DMS79 (cell line): ENCODE data around the gene TLE5.
"Not testable (repeated sequence)": the region's sequence is repeated elsewhere in the genome, so short reads cannot be mapped to it uniquely, and the experiment has no call there.

ENCODE experiments used
- DNase-seq: peaks from one replicate; lab custom pipeline; 2025; lab: John Stamatoyannopoulos, UW

Gene TLE5

GRCh38 chr19:3096267-3096901 is 34.1 kb upstream of the TLE5 start:
- no peak for DNase-seq

GRCh38 chr19:3095441-3096191 is 33.3 kb upstream of the TLE5 start:
- peak; percentile 12 for DNase-seq

GRCh38 chr19:3094601-3095440 is 32.5 kb upstream of the TLE5 start:
- DNase-seq = no peak

GRCh38 chr19:3089299-3089855 is 27.1 kb upstream of the TLE5 start:
- DNase-seq = not testable (repeated sequence)

- no peak for DNase-seq
These were observed 25.5 kb upstream of the TLE5 start for GRCh38 chr19:3087769-3088168.

- DNase-seq = no peak
These were observed 22.6 kb upstream of the TLE5 start for GRCh38 chr19:3084943-3085342.

GRCh38 chr19:3083964-3084363 is 21.7 kb upstream of the TLE5 start:
- no peak for DNase-seq

- no peak for DNase-seq
These were observed 20.0 kb upstream of the TLE5 start for GRCh38 chr19:3082331-3082730.

- no peak for DNase-seq
These were observed 18.0 kb upstream of the TLE5 start for GRCh38 chr19:3080286-3080685.

GRCh38 chr19:3079578-3079977 is 17.3 kb upstream of the TLE5 start:
- DNase-seq = no peak

GRCh38 chr19:3075605-3076431 is 13.5 kb upstream of the TLE5 start:
- peak; percentile 31 for DNase-seq

- no peak for DNase-seq
These were observed 11.8 kb upstream of the TLE5 start for GRCh38 chr19:3073931-3074595.

GRCh38 chr19:3073159-3073563 is 10.9 kb upstream of the TLE5 start:
- no peak for DNase-seq

GRCh38 chr19:3071768-3072167 is 9.5 kb upstream of the TLE5 start:
- no peak for DNase-seq

- no peak for DNase-seq
These were observed 5.8 kb upstream of the TLE5 start for GRCh38 chr19:3068071-3068470.

GRCh38 chr19:3067563-3067962 is 5.3 kb upstream of the TLE5 start:
- no peak for DNase-seq

- no peak for DNase-seq
These were observed 4.3 kb upstream of the TLE5 start for GRCh38 chr19:3066482-3067049.

GRCh38 chr19:3065675-3066357 is 3.5 kb upstream of the TLE5 start:
- no peak for DNase-seq

GRCh38 chr19:3064011-3064330 is 1.7 kb upstream of the TLE5 start:
- no peak for DNase-seq
